ENCODE measurements around the gene ZNF827.

DNA sequence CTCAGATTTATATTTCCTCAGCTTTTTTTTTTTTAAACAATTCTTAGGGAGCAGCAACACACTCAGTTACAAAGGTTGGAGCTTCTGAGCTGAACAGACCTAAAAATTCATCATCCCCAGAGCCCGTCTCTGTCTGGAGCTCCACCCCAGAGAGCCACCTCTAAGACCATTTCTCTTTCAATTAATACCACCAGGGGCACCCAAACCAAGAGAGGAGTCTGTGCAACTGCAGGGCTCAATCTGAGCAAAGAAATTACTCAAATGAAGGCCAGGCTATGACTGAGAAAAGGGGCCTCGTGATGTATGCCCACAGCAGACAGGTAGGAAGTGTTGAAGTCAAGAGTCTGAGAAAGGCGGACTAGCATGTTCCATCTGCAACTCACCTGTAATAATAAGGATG lies 163.2 kb downstream of the ZNF827 start:
- TF ChIP-seq CTCF (IDR thresholded peaks at IDR 0.05 in 2 of 3, conservative IDR thresholded peaks at IDR 0.05 in 1 of 3; ENCODE audit: borderline replicate concordance in 1 of 3, insufficient read depth in 1 of 3, low read depth in 2 of 3, low read length in 2 of 3): no peak
- no peak for TF ChIP-seq CEBPB (IDR thresholded peaks at IDR 0.05; ENCODE audit: low read depth)
- no peak for TF ChIP-seq POLR2A (IDR thresholded peaks at IDR 0.05; ENCODE audit: borderline replicate concordance, extremely low read depth, insufficient read depth, insufficient read length)

All from HCT116 (cell line).